SW 1271 (cell line): ENCODE results near the gene HAUS8.
"Not testable (repeated sequence)": the region's sequence is repeated elsewhere in the genome, so short reads cannot be mapped to it uniquely, and the experiment has no call there.

ENCODE experiments used
- DNase-seq, 2 experiments: peaks; one replicate each; lab custom pipeline; 2025; lab: John Stamatoyannopoulos, UW

Gene HAUS8

GRCh38 chr19:17101686-17102628, 26.7 kb upstream of the HAUS8 start:
- no peak for DNase-seq

GRCh38 chr19:17098326-17098725, 23.1 kb upstream of the HAUS8 start:
- DNase-seq: no peak

- DNase-seq: peak in 1 of 2 experiments; percentile 12
Measured at GRCh38 chr19:17097593-17098126, 22.4 kb upstream of the HAUS8 start.

GRCh38 chr19:17095141-17095919, 20.1 kb upstream of the HAUS8 start:
- no peak for DNase-seq

- DNase-seq: not testable (repeated sequence)
Measured at GRCh38 chr19:17094694-17095093, 19.4 kb upstream of the HAUS8 start.

GRCh38 chr19:17092696-17093095, 17.4 kb upstream of the HAUS8 start:
- no peak for DNase-seq

- no peak for DNase-seq
Measured at GRCh38 chr19:17091758-17092333, 16.6 kb upstream of the HAUS8 start.

- DNase-seq: no peak
Measured at GRCh38 chr19:17090583-17090982, 15.3 kb upstream of the HAUS8 start.

- no peak for DNase-seq
Measured at GRCh38 chr19:17088552-17088951, 13.3 kb upstream of the HAUS8 start.

GRCh38 chr19:17086834-17087233, 11.6 kb upstream of the HAUS8 start:
- DNase-seq: no peak

GRCh38 chr19:17086120-17086519, 10.9 kb upstream of the HAUS8 start:
- no peak for DNase-seq

- DNase-seq: no peak
Measured at GRCh38 chr19:17081672-17082630, 6.7 kb upstream of the HAUS8 start.

GRCh38 chr19:17080440-17080801, 5.2 kb upstream of the HAUS8 start:
- no peak for DNase-seq

- peak; percentile 86 to 94 for DNase-seq
Measured at GRCh38 chr19:17079710-17080439, 4.6 kb upstream of the HAUS8 start.

- DNase-seq: no peak
Measured at GRCh38 chr19:17078920-17079709, 3.9 kb upstream of the HAUS8 start.

- DNase-seq: no peak
Measured at GRCh38 chr19:17078036-17078919, 3.0 kb upstream of the HAUS8 start.

- DNase-seq: no peak
Measured at GRCh38 chr19:17077447-17078028, 2.3 kb upstream of the HAUS8 start.

GRCh38 chr19:17076543-17076991, 1.3 kb upstream of the HAUS8 start:
- DNase-seq: peak in 1 of 2 experiments; percentile 37
